Gastroesophageal sphincter (tissue), 4 donors: ENCODE results near the gene LRRC26. TPM values are rescaled to one million over a fixed set of nuclear protein-coding genes. Genes with fewer than 3 reads are reported as not detected.

ENCODE experiments used
- ATAC-seq: fragments of 150-250 bp; one replicate; pipeline ENCODE4 v1.9.1; 2016; ENCODE audit warnings: mild to moderate bottlenecking, moderate library complexity
- H3K27ac ChIP-seq, 4 donors: fragments of 200-600 bp; sonication (generic) in 3 of 4; 1 replicate in 3 of 4; 2 replicates in 1 of 4; pipeline ENCODE4 v1.5.1; 2016 to 2019
- H3K27me3 ChIP-seq: fragments of 200-600 bp; sonication (generic); one replicate; pipeline ENCODE4 v1.5.1; 2019
- H3K36me3 ChIP-seq, 2 donors: fragments of 200-600 bp; sonication (generic); one replicate each; pipeline ENCODE4 v1.5.1; 2019; ENCODE audit warnings: control low read depth in 1 of 2
- H3K4me1 ChIP-seq, 3 donors: fragments of 200-600 bp; sonication (generic); 1 replicate in 2 of 3; 2 replicates in 1 of 3; pipeline ENCODE4 v1.5.1; 2016 to 2019; ENCODE audit warnings: control low read depth in 2 of 3
- H3K4me3 ChIP-seq, 2 donors: fragments of 200-600 bp; sonication (generic); one replicate each; pipeline ENCODE4 v1.5.1; 2019; ENCODE audit warnings: mild to moderate bottlenecking in 1 of 2, moderate library complexity in 1 of 2
- H3K9me3 ChIP-seq, 3 donors: fragments of 200-600 bp; sonication (generic); one replicate each; pipeline ENCODE4 v1.5.1; 2017 to 2019; ENCODE audit warnings: control low read depth in 2 of 3
- EP300 ChIP-seq: sonication (generic); formaldehyde crosslinking; IDR thresholded peaks from one replicate; pipeline ENCODE4 v1.6.1; 2017; ENCODE audit warnings: antibody characterized with exemption, mild to moderate bottlenecking
- POLR2A ChIP-seq, 2 donors: fragments of 450-650 bp; IDR thresholded peaks; one replicate each; pipeline ENCODE4 v1.6.1; 2017; ENCODE audit warnings: antibody characterized with exemption in 2 of 2, mild to moderate bottlenecking in 2 of 2, moderate library complexity in 1 of 2
- POLR2AphosphoS5 ChIP-seq: sonication (generic); formaldehyde crosslinking; IDR thresholded peaks from one replicate; pipeline ENCODE4 v1.6.1; 2017; ENCODE audit warnings: antibody characterized with exemption
- WGBS, 2 donors: methylation state at CpG; one replicate each; pipeline ENCODE4 v1.1.5; 2018; ENCODE audit warnings: low coverage in 1 of 2; 5-methylcytosine and 5-hydroxymethylcytosine counted together
- total RNA-seq, 4 donors: library from RNA; depleted of rRNA; stranded (reverse); fragments of >200 nt; gene quantifications; one replicate each; pipeline ENCODE4 v1.1.0, GENCODE V29; 2016
- TF ChIP-seq, protein P1 (sequence below), 4 experiments: fragments of 200-600 bp in 2 of 4; fragments of 450-650 bp in 2 of 4; sonication (generic) in 1 of 4; IDR thresholded peaks; one replicate each; pipeline ENCODE4 v1.5.1; 2017 to 2019; ENCODE audit warnings: antibody characterized with exemption in 4 of 4, mild to moderate bottlenecking in 2 of 4, moderate library complexity in 2 of 4

LRRC26 gene
- total RNA-seq, 4 donors from 2014 or later: 7.7 TPM; not detected in 3

DNA sequence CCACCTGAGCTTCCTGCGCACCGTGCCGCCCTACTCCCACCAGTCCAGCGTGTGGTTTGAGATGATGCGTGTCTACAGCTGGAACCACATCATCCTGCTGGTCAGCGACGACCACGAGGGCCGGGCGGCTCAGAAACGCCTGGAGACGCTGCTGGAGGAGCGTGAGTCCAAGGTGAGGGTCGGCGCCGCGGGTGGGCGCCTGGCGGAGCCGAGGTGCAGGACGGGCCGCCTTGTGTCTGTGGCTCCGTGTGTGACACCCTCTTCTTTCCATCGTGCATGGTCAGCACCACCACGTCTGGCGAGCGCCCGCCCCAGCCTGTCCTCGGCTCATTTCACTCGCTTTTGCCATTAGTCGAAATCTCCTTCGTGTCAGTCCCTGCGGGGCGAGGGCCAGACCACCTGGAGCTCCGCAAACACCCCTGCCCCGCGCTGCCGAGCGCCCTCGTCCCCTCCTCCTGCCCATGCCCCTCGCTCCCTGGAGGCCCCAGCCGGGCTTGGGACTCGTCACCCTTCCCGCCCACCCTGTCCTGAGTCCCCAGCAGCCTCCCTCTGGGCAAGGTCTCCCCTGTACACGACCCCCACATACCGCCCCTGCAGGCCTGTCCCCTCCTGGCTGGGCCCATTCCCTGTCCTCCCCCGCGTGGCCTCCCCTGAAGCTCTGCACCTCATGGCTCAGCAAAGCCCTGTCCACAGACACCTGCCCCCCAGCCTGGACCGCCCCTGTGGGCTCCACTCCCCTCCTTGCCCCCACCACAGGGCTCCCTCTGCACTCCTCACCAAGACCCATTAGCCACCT, 23.9 kb downstream of the LRRC26 start:
- Histone ChIP-seq H3K27me3 (peaks cover 94% of the 10 kb centered on the region), H3K36me3 (no peaks in the 10 kb centered on the region), H3K27ac (no peak overlapping the region), H3K9me3 (no peaks in the 10 kb centered on the region), H3K4me1 (no peaks in the 10 kb centered on the region), H3K4me3 (no peak overlapping the region)
- TF ChIP-seq POLR2A (IDR thresholded peaks at IDR 0.05) (no peak), POLR2AphosphoS5 (no peak), EP300 (no peak)
- TF ChIP-seq, protein P1, sequence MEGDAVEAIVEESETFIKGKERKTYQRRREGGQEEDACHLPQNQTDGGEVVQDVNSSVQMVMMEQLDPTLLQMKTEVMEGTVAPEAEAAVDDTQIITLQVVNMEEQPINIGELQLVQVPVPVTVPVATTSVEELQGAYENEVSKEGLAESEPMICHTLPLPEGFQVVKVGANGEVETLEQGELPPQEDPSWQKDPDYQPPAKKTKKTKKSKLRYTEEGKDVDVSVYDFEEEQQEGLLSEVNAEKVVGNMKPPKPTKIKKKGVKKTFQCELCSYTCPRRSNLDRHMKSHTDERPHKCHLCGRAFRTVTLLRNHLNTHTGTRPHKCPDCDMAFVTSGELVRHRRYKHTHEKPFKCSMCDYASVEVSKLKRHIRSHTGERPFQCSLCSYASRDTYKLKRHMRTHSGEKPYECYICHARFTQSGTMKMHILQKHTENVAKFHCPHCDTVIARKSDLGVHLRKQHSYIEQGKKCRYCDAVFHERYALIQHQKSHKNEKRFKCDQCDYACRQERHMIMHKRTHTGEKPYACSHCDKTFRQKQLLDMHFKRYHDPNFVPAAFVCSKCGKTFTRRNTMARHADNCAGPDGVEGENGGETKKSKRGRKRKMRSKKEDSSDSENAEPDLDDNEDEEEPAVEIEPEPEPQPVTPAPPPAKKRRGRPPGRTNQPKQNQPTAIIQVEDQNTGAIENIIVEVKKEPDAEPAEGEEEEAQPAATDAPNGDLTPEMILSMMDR (IDR thresholded peaks at IDR 0.05): no peak
- WGBS, 2 donors: 45 to 66% methylated on average over 11 to 16 of the region's 49 CpGs
- no peak for ATAC-seq

DNA sequence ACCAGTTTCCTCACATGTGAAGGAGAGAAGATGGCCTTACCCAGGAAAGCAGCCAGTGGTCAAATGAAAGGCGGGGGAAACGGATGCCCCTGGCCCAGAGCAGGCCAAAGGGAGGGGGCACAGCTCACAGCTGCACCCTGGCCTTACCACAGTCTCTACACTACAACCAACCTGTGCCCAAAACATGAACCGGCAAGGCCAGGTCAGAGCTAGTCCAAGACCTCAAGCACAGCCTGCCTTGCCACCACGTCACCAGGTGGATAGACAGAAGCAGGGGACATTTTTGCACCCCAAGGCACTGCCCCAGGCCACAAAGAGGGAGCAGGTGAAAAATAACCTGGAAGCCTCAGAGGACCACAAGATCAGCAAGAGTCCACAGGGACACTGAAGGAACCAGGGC, 26.4 kb downstream of the LRRC26 start:
- no CpG with 5 or more reads among the region's 4 CpGs for WGBS, 2 donors
- H3K27ac ChIP-seq: no peak overlapping the region
- H3K27me3 ChIP-seq: peaks cover 94% of the 10 kb centered on the region
- no peaks in the 10 kb centered on the region for H3K36me3 ChIP-seq
- ATAC-seq: no peak
- TF ChIP-seq POLR2A (IDR thresholded peaks at IDR 0.05): no peak
- no peak for TF ChIP-seq EP300
- no peak for TF ChIP-seq POLR2AphosphoS5
- TF ChIP-seq, protein P1 (IDR thresholded peaks at IDR 0.05): no peak
- H3K4me1 ChIP-seq: peaks cover 0 to 12% (median 3%) of the 10 kb centered on the region in 3 donors
- no peak overlapping the region for H3K4me3 ChIP-seq
- no peaks in the 10 kb centered on the region for H3K9me3 ChIP-seq

DNA sequence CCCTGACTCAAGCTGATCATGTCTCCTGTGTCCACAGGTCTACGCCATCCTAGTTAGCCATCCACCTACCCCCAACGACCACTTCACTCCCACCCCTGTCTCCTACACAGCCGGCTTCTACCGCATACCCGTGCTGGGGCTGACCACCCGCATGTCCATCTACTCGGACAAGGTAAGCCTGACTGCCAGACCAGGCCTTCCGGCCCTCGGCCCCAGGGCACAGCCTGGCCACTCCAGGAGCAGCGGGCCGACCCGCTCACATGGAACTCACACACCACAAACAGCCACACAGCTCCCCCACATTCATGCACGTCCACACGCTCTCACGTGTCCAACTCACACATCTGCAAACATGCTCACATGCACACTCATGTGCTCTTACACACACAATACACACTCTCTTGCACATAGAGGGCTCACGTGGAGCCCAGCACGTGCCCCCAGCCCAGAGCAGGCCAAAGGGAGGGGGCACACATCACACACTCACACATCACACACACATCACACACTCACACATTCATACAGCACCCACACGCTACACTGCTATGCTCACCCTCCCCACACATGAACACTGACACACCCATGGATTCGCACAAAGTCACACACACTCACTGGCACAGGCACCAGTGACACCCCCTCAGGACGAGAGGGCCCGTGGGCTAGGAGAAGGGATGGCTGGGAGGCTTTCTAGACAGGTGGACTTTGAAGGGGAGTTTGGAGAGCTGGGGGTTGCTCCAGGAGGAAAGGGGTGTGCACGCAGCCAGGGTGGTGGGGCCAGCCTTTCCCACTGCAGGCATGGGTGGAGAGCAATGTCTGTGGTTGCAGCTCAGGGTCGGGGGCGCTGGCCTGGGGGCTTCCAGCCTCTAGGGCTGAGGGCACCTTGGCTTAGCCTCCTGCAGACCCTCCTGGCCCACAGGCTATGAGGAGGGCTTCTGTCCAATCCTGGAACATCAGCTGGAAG, 27.6 kb downstream of the LRRC26 start:
- Histone ChIP-seq H3K27ac (no peak overlapping the region), H3K36me3 (no peaks in the 10 kb centered on the region), H3K27me3 (peaks cover 94% of the 10 kb centered on the region), H3K4me3 (no peak overlapping the region), H3K9me3 (no peaks in the 10 kb centered on the region), H3K4me1 (peaks cover 0 to 18% (median 3%) of the 10 kb centered on the region in 3 donors)
- ATAC-seq: no peak
- WGBS, 2 donors: 65 to 94% methylated on average over 3 to 22 of the region's 24 CpGs
- TF ChIP-seq POLR2AphosphoS5 (no peak), EP300 (no peak), POLR2A (IDR thresholded peaks at IDR 0.05) (no peak)
- TF ChIP-seq, protein P1 (IDR thresholded peaks at IDR 0.05): no peak

DNA sequence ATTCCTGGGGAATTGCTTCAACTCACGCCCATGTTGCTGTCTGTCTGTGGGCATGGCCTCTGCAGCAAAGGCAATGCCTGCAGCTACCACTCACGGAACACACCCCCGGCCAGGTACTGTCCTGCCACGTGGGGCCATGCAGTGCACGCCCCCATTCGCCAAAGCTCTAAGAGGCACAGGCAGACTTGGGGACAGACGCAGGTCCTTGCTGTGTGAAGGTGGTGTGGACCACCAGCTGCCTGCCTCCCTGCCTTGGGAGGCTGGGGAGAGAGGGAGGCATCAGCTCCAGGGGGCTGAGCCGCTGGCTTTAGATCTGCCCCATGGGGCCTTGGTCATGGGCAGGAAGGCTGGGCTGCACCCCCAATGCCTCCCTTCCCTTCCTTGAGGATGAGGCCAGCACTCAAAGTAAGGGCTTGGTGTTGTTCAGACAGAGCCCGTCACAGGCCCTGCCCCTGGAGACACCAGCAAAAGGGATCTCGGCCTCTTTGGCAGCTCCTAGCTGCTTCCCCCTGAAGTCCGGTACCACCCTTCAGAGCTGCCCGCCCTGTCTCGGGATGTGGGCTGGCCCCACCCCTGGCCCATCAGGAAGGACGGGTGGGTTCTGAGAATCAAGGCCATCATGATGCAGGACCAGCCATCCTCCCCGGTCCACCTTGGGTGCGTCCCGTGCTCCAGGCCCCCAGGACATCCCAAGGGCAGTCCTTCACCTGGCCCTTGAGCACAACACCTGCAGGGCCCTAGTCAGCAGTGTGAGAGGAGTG, 28.6 kb downstream of the LRRC26 start:
- H3K27me3 ChIP-seq: peaks cover 94% of the 10 kb centered on the region
- whole genome bisulfite sequencing, 2 donors: no CpG with 5 or more reads among the region's 17 CpGs
- no peak overlapping the region for H3K4me3 ChIP-seq
- H3K9me3 ChIP-seq: no peaks in the 10 kb centered on the region
- ATAC-seq: no peak
- H3K27ac ChIP-seq: no peak overlapping the region
- peaks cover 0 to 18% (median 3%) of the 10 kb centered on the region in 3 donors for H3K4me1 ChIP-seq
- no peak for TF ChIP-seq POLR2A (IDR thresholded peaks at IDR 0.05)
- no peak for TF ChIP-seq POLR2AphosphoS5
- no peak for TF ChIP-seq EP300
- TF ChIP-seq, protein P1 (IDR thresholded peaks at IDR 0.05): no peak
- H3K36me3 ChIP-seq: no peaks in the 10 kb centered on the region
